OCI-LY1 (cell line): ENCODE data around the gene TYSND1.

ENCODE experiments used
- H2AFZ ChIP-seq: fragments of 200-600 bp; sonication (generic), shearing (Covaris generic); 2 replicates; pipeline ENCODE4 v1.6.0; 2014; ENCODE audit warnings: antibody characterized with exemption, mild to moderate bottlenecking, low read length
- H3F3A ChIP-seq: fragments of 200-600 bp; sonication (generic), shearing (Covaris generic); 2 replicates; pipeline ENCODE4 v1.6.0; 2014; ENCODE audit warnings: mild to moderate bottlenecking, antibody characterized with exemption, low read length, moderate library complexity; ENCODE audit not compliant: insufficient read depth
- H3K27ac ChIP-seq: fragments of 200-600 bp; sonication (generic); 2 replicates; pipeline ENCODE4 v1.5.1; 2014; ENCODE audit warnings: low read length, mixed run types, mild to moderate bottlenecking, low read depth; ENCODE audit not compliant: poor library complexity, severe bottlenecking
- H3K27me3 ChIP-seq: fragments of 200-600 bp; sonication (generic); 2 replicates; pipeline ENCODE4 v1.6.0; 2014; ENCODE audit warnings: antibody characterized with exemption, mild to moderate bottlenecking, low read length, moderate library complexity; ENCODE audit not compliant: insufficient read depth
- H3K36me3 ChIP-seq: fragments of 200-600 bp; sonication (generic); 2 replicates; pipeline ENCODE4 v1.6.1; 2014; ENCODE audit warnings: mild to moderate bottlenecking, antibody characterized with exemption, low read length, moderate library complexity, mixed read lengths; ENCODE audit not compliant: insufficient read depth
- H3K4me1 ChIP-seq: fragments of 200-600 bp; sonication (generic); 2 replicates; pipeline ENCODE4 v1.5.1; 2014; ENCODE audit warnings: mild to moderate bottlenecking, low read length, moderate library complexity; ENCODE audit not compliant: insufficient read depth, severe bottlenecking
- H3K4me2 ChIP-seq: fragments of 200-600 bp; sonication (generic), shearing (Covaris generic); 2 replicates; pipeline ENCODE4 v1.6.1; 2014; ENCODE audit warnings: low read length
- H3K4me3 ChIP-seq: fragments of 200-600 bp; sonication (generic); 2 replicates; pipeline ENCODE4 v1.5.1; 2014; ENCODE audit warnings: low read length, low read depth, mild to moderate bottlenecking, mixed read lengths; ENCODE audit not compliant: poor library complexity, severe bottlenecking
- H3K79me2 ChIP-seq: fragments of 200-600 bp; shearing (Covaris generic); 2 replicates; pipeline ENCODE4 v1.6.1; 2016; ENCODE audit warnings: mixed run types, low read length, mixed read lengths; ENCODE audit not compliant: insufficient read depth
- H3K9ac ChIP-seq: fragments of 200-600 bp; sonication (generic), shearing (Covaris generic); 2 replicates; pipeline ENCODE4 v1.6.1; 2014; ENCODE audit warnings: mild to moderate bottlenecking, low read length, mixed read lengths
- H3K9me2 ChIP-seq: fragments of 200-600 bp; sonication (generic), shearing (Covaris generic); 2 replicates; pipeline ENCODE4 v1.6.1; 2014; ENCODE audit warnings: low read depth, mild to moderate bottlenecking, low read length, mixed read lengths
- H3K9me3 ChIP-seq: fragments of 200-600 bp; shearing (Covaris generic); 2 replicates; pipeline ENCODE4 v1.6.1; 2014; ENCODE audit warnings: low read length, mixed read lengths
- H4K20me1 ChIP-seq: fragments of 200-600 bp; sonication (generic), shearing (Covaris generic); 2 replicates; pipeline ENCODE4 v1.6.0; 2016; ENCODE audit warnings: mild to moderate bottlenecking, low read length; ENCODE audit not compliant: insufficient read depth
- EZH2 ChIP-seq: fragments of 200-600 bp; sonication (generic), shearing (Covaris generic); IDR thresholded peaks from 2 replicates; pipeline ENCODE4 v1.8.0; 2017; ENCODE audit warnings: borderline replicate concordance, mixed run types, mild to moderate bottlenecking, antibody characterized with exemption, low read length, moderate library complexity, mixed read lengths
- TF ChIP-seq, protein P1 (sequence below): fragments of 200-600 bp; sonication (generic), shearing (Covaris generic); IDR thresholded peaks from 2 replicates; pipeline ENCODE4 v1.5.1; 2017; ENCODE audit warnings: mild to moderate bottlenecking, antibody characterized with exemption, low read length, moderate library complexity, mixed read lengths

The TYSND1 gene

GRCh38 chr10:70137135-70137534 lies 9.4 kb downstream of the TYSND1 start:
- H3K4me2 ChIP-seq = no peak overlapping the region
- H3K36me3 ChIP-seq = 0 out of 2 replicates have a peak, but pooled peaks cover 5% of the 10 kb centered on the region
- peaks cover 9% of the 10 kb centered on the region for H3K4me1 ChIP-seq
- H3K27me3 ChIP-seq = no peaks in the 10 kb centered on the region
- H3K9me2 ChIP-seq = no peaks in the 10 kb centered on the region
- H3K9me3 ChIP-seq = no peaks in the 10 kb centered on the region
- TF ChIP-seq, protein P1, sequence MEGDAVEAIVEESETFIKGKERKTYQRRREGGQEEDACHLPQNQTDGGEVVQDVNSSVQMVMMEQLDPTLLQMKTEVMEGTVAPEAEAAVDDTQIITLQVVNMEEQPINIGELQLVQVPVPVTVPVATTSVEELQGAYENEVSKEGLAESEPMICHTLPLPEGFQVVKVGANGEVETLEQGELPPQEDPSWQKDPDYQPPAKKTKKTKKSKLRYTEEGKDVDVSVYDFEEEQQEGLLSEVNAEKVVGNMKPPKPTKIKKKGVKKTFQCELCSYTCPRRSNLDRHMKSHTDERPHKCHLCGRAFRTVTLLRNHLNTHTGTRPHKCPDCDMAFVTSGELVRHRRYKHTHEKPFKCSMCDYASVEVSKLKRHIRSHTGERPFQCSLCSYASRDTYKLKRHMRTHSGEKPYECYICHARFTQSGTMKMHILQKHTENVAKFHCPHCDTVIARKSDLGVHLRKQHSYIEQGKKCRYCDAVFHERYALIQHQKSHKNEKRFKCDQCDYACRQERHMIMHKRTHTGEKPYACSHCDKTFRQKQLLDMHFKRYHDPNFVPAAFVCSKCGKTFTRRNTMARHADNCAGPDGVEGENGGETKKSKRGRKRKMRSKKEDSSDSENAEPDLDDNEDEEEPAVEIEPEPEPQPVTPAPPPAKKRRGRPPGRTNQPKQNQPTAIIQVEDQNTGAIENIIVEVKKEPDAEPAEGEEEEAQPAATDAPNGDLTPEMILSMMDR = no peak
- TF ChIP-seq EZH2 = no peak
- no peak overlapping the region for H2AFZ ChIP-seq
- H4K20me1 ChIP-seq = no peaks in the 10 kb centered on the region
- no peak overlapping the region for H3K9ac ChIP-seq
- no peaks in the 10 kb centered on the region for H3K79me2 ChIP-seq
- 0 out of 2 replicates have a peak, but pooled peaks cover 3% of the 10 kb centered on the region for H3F3A ChIP-seq
- H3K27ac ChIP-seq = no peak overlapping the region
- H3K4me3 ChIP-seq = no peak overlapping the region

GRCh38 chr10:70135684-70136083 lies 10.8 kb downstream of the TYSND1 start:
- H3K9me3 ChIP-seq = no peaks in the 10 kb centered on the region
- H3F3A ChIP-seq = peaks cover 3% of the 10 kb centered on the region; the same call in 1 of the 2 replicates
- no peaks in the 10 kb centered on the region for H3K9me2 ChIP-seq
- H3K4me2 ChIP-seq = no peak overlapping the region
- H3K79me2 ChIP-seq = no peaks in the 10 kb centered on the region
- 0 out of 2 replicates have a peak, but pooled peaks cover 5% of the 10 kb centered on the region for H3K36me3 ChIP-seq
- no peaks in the 10 kb centered on the region for H3K27me3 ChIP-seq
- H4K20me1 ChIP-seq = no peaks in the 10 kb centered on the region
- H3K4me1 ChIP-seq = peaks cover 24% of the 10 kb centered on the region
- H3K27ac ChIP-seq = no peak overlapping the region
- TF ChIP-seq EZH2 = no peak
- TF ChIP-seq, protein P1 = no peak
- no peak overlapping the region for H3K4me3 ChIP-seq
- H3K9ac ChIP-seq = no peak overlapping the region
- no peak overlapping the region for H2AFZ ChIP-seq

- H3K4me1 ChIP-seq = peaks cover 29% of the 10 kb centered on the region
- TF ChIP-seq, protein P1 = no peak
- TF ChIP-seq EZH2 = no peak
- no peaks in the 10 kb centered on the region for H3K27me3 ChIP-seq
- no peak overlapping the region for H3K9ac ChIP-seq
- peaks cover 7% of the 10 kb centered on the region; the same call in 1 of the 2 replicates for H3F3A ChIP-seq
- 0 out of 2 replicates have a peak, but pooled peaks cover 5% of the 10 kb centered on the region for H3K36me3 ChIP-seq
- H3K27ac ChIP-seq = no peak overlapping the region
- no peaks in the 10 kb centered on the region for H3K9me2 ChIP-seq
- no peaks in the 10 kb centered on the region for H3K9me3 ChIP-seq
- H3K79me2 ChIP-seq = 0 out of 2 replicates have a peak, but pooled peaks cover 5% of the 10 kb centered on the region
- H3K4me2 ChIP-seq = no peak overlapping the region
- H2AFZ ChIP-seq = no peak overlapping the region
- no peak overlapping the region for H3K4me3 ChIP-seq
- H4K20me1 ChIP-seq = no peaks in the 10 kb centered on the region
Observed at GRCh38 chr10:70135046-70135445, 11.5 kb downstream of the TYSND1 start.
